Stimulated activated CD4-positive, alpha-beta T cell treated with anti-CD3 and anti-CD28 coated beads, Interleukin-15, amount 100 ng/mL, for 24 hours (primary cell): ENCODE data around the gene PHKB.

Source experiments
- DNase-seq: peaks from one replicate; pipeline ENCODE4 v3.0.0-alpha.2; 2020

PHKB gene

DNA sequence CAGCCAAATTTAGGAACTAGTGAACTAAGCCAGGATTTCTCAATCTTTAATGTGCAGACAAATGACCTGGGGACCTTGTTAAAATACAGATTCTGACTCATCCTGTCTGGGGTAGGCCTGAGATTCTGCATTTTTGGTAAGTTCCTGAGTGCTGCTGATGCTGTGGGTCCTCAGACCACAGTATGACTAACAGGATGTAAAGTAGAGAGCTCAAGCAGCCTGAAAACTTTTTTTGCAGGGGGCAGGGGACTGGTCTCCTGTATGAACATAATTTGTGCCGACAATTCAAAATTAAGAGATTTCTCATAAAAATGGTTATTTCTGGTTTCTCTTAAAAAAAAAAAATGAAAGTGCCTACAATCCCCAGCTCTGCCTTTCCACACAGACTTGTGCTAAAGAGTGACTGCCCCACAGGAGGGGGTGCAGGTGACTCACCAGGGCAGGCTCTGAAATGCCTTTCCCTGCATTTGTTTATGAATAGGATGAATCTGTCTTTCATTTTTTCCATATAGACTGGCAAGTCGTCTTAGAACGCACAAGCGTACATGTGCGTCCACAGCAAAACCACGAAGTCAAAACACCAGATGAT, 271.5 kb downstream of the PHKB start:
- DNase-seq = peak; percentile 47

- DNase-seq = no peak
Observed at GRCh38 chr16:47734081-47734857, 273.1 kb downstream of the PHKB start.

DNA sequence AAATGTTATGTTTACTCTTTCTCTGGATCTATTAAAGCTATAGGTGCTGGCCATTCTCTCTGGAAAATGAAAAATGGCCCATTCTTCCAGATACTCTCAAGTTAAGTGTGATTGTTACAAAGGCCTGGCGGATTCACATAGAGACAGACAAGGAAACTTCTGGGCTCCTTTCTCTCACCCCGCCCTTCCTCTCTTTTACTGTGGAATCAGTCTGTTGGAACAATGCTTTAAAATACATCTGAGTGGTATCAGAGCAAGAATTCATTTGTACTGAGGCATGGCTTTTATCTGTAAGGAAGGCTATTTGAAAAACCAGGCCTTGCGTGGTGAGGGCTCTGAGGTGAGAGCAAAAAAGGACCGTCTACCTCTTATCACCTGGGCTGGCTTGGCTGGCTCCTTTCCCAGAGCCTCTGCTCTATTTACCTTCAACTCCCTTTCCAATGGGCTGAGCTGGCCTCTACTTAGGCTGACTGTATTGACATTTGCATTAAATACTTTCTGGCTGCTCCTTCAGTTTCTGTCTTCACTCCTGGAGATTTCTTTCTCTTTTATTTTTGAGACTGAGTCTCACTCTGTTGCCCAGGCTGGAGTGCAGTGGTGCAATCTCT, 274.0 kb downstream of the PHKB start:
- no peak for DNase-seq

DNA sequence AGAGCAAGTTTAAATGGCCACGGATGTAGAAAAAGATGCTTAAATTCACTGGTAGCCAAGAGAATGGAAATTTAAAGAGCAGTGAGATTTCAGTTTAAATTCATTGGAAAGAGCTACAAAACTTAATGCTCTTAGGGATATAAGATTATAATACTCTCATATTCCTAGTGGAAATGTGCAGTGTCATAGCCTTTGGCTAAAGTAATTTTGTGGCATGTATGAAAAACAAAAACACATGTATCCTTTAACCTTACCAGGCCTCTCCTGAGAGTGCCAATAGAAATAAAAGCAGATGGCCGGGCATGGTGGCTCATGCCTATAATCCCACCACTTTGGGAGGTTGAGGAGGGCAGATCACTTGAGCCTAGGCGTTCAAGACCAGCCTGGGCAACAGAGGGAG, 289.2 kb downstream of the PHKB start:
- no peak for DNase-seq
